NCI-H1105 (cell line): Measurements from ENCODE around the gene DNMBP.

Source experiments
- DNase-seq: peaks from one replicate; lab custom pipeline; 2025; lab: John Stamatoyannopoulos, UW

The DNMBP gene, protein sequence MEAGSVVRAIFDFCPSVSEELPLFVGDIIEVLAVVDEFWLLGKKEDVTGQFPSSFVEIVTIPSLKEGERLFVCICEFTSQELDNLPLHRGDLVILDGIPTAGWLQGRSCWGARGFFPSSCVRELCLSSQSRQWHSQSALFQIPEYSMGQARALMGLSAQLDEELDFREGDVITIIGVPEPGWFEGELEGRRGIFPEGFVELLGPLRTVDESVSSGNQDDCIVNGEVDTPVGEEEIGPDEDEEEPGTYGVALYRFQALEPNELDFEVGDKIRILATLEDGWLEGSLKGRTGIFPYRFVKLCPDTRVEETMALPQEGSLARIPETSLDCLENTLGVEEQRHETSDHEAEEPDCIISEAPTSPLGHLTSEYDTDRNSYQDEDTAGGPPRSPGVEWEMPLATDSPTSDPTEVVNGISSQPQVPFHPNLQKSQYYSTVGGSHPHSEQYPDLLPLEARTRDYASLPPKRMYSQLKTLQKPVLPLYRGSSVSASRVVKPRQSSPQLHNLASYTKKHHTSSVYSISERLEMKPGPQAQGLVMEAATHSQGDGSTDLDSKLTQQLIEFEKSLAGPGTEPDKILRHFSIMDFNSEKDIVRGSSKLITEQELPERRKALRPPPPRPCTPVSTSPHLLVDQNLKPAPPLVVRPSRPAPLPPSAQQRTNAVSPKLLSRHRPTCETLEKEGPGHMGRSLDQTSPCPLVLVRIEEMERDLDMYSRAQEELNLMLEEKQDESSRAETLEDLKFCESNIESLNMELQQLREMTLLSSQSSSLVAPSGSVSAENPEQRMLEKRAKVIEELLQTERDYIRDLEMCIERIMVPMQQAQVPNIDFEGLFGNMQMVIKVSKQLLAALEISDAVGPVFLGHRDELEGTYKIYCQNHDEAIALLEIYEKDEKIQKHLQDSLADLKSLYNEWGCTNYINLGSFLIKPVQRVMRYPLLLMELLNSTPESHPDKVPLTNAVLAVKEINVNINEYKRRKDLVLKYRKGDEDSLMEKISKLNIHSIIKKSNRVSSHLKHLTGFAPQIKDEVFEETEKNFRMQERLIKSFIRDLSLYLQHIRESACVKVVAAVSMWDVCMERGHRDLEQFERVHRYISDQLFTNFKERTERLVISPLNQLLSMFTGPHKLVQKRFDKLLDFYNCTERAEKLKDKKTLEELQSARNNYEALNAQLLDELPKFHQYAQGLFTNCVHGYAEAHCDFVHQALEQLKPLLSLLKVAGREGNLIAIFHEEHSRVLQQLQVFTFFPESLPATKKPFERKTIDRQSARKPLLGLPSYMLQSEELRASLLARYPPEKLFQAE (N-terminal part only)

DNA sequence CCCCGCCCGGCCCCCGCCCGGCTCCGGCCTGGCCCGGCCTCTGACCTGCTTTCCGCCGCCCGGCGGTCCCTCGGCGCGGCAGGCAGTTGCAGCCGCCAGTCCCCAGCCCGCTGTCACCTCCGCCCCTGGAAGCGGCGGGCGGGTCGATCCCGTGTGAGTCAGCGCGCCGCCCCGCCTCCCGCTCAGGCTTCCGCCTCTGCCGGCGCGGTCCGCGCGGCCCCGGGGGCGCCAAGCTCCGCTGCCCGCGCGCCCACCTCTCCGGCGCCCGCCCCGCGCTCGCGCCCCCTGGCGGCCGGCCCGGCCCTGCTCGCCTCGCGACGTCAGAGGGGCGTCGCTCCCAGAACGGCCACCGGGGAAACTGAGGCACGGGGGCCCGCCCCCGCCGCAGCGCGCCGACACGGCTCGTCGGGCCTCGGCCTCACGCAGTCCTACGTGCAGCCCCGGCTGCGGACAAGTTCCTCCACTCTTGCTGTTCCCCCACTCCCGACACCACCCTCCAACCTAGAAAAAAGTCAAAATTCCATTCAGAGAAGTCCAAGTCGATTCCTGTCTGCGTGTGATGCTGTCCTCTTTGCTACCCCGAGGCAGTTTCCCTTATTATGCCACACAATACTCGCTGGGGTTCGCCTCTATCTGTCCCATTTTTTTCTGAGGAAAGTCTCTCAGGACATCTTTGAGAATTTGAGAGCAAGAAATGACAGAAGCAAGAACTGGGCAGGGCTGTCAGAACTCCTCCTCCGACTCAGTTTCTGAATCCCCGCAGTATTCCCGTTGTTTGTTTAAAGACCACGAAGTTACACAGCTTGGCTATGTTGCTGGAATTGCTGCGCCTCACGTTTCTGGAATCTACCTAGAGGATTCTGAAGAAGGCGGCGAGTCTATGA is at the start of gene DNMBP:
Gene DNMBP (minus strand): TSS at position 155 of the 884 bp plus-strand sequence. CDS start 37,823 bp downstream, outside the sequence.
- peak; percentile 39 for DNase-seq

DNA sequence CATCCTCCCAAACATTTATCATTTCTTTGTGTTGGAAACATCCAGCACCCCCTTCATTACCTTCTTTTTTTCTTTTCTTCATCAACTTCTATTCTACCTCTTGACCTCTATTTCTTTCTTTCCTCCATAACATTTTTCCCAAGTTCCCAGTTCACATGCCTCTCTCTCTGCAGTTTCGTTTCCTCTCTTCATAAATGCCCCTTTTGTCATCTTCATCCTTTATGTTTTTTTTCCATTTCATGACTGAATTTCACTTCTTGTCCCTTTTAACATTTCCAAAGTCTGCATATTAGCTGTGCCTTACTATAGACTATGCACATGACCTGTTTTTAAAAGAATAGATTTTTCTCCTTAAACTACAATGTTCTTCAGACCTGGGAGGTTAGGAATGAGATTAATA is 48.2 kb upstream of the DNMBP start:
- DNase-seq = no peak

DNA sequence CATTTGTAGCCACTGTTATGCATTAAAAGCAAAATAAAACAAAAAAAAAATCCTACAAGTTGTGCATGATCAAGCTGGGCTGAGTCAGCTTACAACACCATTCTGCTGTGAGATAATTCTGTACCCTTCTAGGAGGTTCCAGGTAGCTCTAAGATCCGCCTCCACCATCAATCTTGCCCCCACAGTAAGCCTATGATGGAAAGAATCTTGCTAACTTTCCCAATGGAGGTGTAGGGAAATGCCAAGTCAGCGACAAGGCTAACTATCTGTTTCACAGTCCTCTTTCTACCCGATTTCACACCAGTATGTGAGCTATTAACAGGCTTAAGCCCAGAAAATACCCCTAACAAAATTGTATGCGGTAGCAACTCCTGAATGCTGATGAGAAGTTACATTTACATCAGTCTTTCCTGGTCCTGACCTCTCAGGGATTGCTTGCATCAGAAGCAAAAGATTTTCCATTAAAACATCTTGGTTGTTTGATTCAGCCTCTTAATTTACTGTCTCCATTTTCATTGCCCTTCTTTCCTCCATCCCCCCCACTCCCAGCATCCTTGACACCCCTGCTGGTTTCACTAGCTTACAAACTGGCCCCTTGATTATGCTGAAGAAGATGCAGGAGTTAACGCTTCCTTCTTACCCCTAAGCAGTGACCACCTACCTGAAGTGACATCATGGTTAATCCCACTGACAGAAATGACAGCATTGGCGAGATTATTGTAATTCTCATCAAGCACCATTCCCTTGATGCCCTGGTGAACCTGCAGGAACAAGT is 44.1 kb upstream of the DNMBP start:
- no peak for DNase-seq

- DNase-seq = peak; percentile 40
Measured at GRCh38 chr10:100046021-100046486, 36.3 kb upstream of the DNMBP start.

DNA sequence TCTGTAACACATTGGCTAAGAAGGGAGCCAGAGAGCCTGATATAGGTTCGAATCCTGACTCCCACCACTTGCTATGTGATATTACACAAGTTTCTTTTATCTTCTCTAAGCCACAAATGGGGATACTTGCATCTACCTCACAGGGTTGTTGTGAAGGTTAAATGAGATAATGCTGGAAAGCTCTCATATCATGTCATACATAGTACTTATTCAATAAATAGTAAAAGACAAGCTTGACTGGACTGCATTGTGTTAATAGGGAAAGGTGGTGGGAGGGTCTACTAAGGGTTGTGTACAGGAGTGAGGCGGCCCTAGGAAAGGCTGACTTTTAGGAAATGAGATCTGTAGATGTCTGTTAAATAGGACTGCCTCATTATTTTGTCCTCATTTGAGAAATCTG is 35.8 kb upstream of the DNMBP start:
- no peak for DNase-seq

GRCh38 chr10:100043796-100044195 is 34.0 kb upstream of the DNMBP start:
- DNase-seq = no peak

DNA sequence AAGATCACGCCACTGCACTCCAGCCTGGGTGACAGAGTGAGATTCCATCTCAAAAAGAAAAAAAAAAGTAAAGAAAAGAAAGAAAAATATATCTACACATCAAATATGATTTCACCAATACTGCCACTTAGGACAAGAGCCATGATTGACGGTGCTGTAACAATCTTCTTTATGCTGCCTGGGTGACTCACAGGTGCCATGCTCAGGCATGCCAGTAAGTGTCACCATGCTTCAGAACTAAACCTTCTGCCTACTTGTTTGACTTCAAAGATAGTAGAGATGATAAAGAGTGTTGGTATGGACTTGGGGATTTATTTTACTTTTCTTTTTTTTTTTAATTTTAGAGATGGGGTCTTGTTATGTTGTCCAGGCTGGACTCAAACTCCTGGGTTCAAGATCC is 33.6 kb upstream of the DNMBP start:
- DNase-seq = no peak

DNA sequence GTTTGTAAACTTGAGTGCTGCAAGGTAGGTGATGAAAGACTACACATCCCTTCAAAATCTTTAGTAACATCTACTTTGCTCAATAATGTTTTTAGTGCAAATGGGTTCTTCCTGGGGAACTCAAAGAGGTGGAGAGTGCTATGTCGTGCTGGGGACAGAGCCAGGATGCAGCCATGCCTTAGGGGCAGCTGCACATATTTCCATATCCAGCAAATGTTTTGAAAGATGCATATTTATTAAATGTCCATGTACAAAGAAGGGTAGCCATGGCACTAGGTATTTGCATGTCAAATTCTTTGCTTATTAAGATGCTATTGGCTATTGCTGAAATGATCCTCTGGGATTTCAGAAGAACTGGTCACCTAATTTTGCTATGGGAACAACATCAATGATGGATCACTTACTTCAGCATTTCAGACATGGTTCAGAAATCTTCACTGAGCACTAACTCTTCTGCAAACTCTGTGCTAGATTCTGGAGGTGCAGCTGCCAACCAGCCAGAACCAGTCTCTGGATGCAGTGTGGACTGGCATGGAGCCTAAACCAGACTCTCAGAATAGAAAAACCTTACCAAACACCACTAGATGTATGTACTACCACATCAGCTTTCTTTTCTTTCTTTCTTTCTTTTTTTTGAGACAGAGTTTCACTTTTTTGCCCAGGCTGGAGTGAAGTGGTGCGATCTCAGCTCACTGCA is 31.7 kb upstream of the DNMBP start:
- no peak for DNase-seq

GRCh38 chr10:100038561-100039071 is 28.9 kb upstream of the DNMBP start:
- no peak for DNase-seq

DNA sequence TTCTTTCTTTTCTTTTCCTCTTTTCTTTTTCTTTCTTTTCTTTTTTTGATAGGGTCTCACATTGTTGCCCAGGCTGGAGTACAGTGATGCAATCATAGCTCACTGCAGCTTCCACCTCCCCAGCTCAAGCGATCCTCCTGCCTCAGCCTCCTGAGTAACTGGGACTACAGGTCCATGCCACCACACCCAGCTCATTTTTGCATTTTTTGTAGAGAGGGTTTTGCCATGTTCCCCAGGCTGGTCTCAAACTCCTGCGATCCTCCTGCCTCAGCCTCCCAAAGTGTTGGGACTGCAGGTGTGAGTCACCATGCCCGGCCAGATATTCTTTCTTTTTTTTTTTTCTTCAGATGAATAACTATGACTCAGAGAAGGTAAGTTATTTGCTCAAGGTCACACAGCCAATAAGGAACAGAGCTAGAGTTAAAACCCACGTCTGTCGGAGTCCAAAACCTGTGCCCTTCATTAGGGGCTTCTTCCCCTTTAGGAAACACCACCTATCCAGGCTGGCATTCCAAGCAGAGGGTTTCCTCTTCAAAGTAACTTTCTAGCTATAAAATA is 28.1 kb upstream of the DNMBP start:
- DNase-seq = no peak

- DNase-seq = no peak
Measured at GRCh38 chr10:100036850-100037249, 27.1 kb upstream of the DNMBP start.

DNA sequence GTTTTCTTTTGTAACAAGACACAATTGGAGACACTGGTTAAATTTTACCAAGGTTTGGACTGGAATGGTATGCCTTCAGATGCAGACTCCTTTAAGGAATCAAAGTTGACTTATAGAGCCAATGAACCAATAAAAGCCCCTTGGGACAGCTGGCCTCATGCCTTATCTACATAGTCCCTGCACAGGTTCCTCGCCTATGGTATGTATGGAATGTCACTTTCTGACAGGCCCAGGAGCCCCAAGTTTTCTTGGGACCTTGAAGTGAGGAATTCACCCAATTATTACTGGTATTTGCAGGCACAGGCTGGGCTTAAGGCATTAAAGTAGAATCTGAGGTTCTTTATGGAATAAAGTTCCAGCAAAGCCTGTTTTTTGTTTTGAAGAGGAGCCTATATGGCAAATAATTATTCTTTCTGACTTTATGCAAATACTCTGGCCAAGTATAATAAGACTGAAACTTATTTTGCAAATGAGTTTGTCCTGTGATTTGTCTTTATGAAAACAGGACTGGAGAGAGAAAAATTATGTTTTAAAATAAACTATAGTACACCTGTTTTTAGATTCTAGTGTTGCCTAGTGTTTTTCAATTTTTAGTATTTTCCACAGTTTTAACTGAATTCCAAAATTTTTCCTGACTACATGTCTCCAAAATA is 24.1 kb upstream of the DNMBP start:
- DNase-seq = no peak

DNA sequence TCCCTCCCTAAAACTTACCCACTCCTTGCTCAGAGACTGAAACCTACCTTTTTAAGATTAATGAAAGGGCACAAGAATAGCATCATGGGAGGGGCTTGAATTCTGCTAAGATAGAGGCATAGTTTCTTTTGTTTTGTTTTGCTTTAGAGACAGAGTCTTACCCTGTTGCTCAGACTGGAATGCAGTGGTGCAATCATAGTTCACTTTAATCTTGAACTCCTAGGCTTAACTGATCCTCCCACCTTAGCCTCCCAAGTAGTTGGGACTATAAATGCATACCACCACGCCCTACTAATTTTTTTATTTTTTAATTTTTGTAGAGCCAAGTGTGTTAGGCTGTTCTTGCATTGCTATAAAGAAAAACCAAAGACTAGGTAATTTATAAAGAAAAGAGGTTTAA is 17.7 kb upstream of the DNMBP start:
- DNase-seq = no peak

GRCh38 chr10:100025576-100025975 is 15.8 kb upstream of the DNMBP start:
- DNase-seq = peak; percentile 3

DNA sequence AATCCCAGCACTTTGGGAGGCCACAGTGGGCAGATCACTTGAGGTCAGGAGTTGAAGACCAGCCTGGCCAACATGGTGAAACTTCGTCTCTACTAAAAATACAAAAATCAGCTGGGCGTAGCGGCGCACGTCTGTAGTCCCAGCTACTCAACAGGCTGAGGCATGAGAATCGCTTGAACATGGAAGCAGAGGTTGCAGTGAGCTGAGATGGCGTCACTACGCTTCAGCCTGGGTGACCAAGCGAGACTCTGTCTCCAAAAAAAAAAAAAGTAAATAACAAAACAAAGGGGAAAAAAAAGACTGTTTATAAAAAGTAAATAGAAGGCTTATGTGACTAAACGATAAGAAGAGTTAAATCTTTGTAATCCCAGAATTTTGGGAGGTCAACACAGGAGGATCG is 15.0 kb upstream of the DNMBP start:
- no peak for DNase-seq

DNA sequence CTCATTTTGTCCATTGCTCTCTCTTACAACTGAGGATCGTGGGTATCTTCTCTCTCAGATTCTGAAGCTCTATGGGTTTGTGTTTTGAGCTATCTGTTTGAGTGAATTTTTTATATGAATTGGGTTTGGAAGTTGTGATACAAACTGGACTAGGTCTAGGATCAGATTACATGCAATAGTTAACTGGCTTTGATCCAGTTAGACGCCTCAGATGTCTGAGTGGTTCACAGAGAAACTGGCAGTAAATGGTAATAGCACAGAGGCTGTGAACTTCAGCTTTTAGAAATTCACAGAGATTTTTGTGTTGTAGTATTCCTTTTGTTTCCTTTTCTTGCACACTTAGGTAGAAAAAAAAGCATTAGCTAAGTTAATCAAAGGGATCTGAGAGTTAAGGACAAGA is 12.7 kb upstream of the DNMBP start:
- no peak for DNase-seq

DNA sequence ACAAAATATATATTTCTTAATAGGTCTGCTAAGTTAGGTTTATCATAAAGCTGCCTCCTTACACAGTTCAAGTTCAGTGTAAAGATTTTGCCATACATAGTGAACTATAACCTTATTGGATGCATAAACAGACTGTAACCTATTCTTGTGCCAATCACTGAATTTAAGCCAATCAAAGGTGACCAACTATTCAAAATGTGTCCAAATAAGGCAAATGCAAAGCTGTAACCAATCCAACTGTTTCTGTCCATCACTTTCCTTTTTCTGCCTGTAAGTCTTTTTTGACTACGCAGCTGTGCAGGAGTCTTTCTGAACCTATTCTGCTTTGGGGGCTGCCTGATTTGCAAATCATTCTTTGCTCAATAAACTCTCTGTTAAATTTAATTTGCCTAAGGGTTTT is 11.6 kb upstream of the DNMBP start:
- DNase-seq = no peak

DNA sequence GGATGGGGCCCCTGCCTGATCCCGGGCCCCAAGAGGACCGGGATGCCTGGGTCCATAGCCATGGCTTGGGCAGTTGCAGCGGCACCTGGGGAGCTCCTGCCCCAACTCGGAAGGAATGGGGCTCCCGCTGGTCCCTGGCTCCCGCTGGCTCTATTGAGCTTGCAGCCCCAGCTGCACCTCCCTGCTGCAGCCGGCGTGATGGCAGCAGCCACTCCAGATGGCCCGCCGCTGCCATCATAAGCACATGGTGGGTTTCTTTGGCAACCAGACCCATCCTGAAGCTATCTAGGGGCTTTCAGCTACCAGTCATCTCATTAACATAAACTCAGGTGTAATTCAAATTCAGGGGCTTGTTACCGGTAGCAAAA is 11.1 kb upstream of the DNMBP start:
- DNase-seq = peak; percentile 9
